ENCODE data around the gene C3orf49.

The C3orf49 gene

GRCh38 chr3:63875510-63875909 is 56.4 kb downstream of the C3orf49 start:
- no peak overlapping the region for H3K4me3 ChIP-seq (replicated peaks; ENCODE audit: low read depth, low read length)
- no peak for TF ChIP-seq CTCF (IDR thresholded peaks at IDR 0.05; ENCODE audit: low read depth, low read length, missing control alignments)
- DNase-seq (ENCODE audit: extremely low read depth, low read depth) = no peak

GRCh38 chr3:63876260-63876659 is 57.2 kb downstream of the C3orf49 start:
- no peak for TF ChIP-seq CTCF (IDR thresholded peaks at IDR 0.05; ENCODE audit: low read depth, low read length, missing control alignments)
- DNase-seq (ENCODE audit: extremely low read depth, low read depth) = no peak
- no peak overlapping the region for H3K4me3 ChIP-seq (replicated peaks; ENCODE audit: low read depth, low read length)

- TF ChIP-seq CTCF (IDR thresholded peaks at IDR 0.05; ENCODE audit: low read depth, low read length, missing control alignments) = no peak
- DNase-seq (ENCODE audit: extremely low read depth, low read depth) = no peak
- no peak overlapping the region for H3K4me3 ChIP-seq (replicated peaks; ENCODE audit: low read depth, low read length)
These were observed 58.8 kb downstream of the C3orf49 start for GRCh38 chr3:63877737-63878393.

- no peak overlapping the region for H3K4me3 ChIP-seq (replicated peaks; ENCODE audit: low read depth, low read length)
- TF ChIP-seq CTCF (IDR thresholded peaks at IDR 0.05; ENCODE audit: low read depth, low read length, missing control alignments) = no peak
- no peak for DNase-seq (ENCODE audit: extremely low read depth, low read depth)
These were observed 59.4 kb downstream of the C3orf49 start for GRCh38 chr3:63878394-63879060.

GRCh38 chr3:63880653-63881052 is 61.6 kb downstream of the C3orf49 start:
- TF ChIP-seq CTCF (IDR thresholded peaks at IDR 0.05; ENCODE audit: low read depth, low read length, missing control alignments) = no peak
- no peak for DNase-seq (ENCODE audit: extremely low read depth, low read depth)
- no peak overlapping the region for H3K4me3 ChIP-seq (replicated peaks; ENCODE audit: low read depth, low read length)

- DNase-seq (ENCODE audit: extremely low read depth, low read depth) = no peak
- TF ChIP-seq CTCF (IDR thresholded peaks at IDR 0.05; ENCODE audit: low read depth, low read length, missing control alignments) = no peak
- H3K4me3 ChIP-seq (replicated peaks; ENCODE audit: low read depth, low read length) = no peak overlapping the region
These were observed 67.8 kb downstream of the C3orf49 start for GRCh38 chr3:63886858-63887257.

Data from HFF-Myc (cell line).